K562 (cell line): ENCODE results near the gene TP73. TPM values are rescaled to one million over a fixed set of nuclear protein-coding genes. Genes with fewer than 3 reads are reported as not detected.
A peak's percentile ranks its signal among the peaks of the same experiment; 100 is the strongest.

Source experiments
- ADNP ChIP-seq: fragments of 200-800 bp; sonication (Bioruptor generic); IDR thresholded peaks from 2 replicates; pipeline ENCODE4 v1.6.1; 2016; ENCODE audit warnings: missing genetic modification characterization, missing compliant biosample characterization
- BRF1 ChIP-seq: IDR thresholded peaks from 3 replicates; pipeline ENCODE4 v1.6.1; 2011; ENCODE audit warnings: borderline replicate concordance, mild to moderate bottlenecking; ENCODE audit not compliant: insufficient read length; ENCODE audit errors: extremely low read depth
- CC2D1A ChIP-seq: fragments of 450-650 bp; IDR thresholded peaks from 2 replicates; pipeline ENCODE4 v1.6.1; 2017; ENCODE audit warnings: mild to moderate bottlenecking
- GATA2 ChIP-seq: sonication (generic); formaldehyde crosslinking; IDR thresholded peaks from 2 replicates; pipeline ENCODE4 v1.4.0; 2020; ENCODE audit warnings: mild to moderate bottlenecking, missing genetic modification reagents
- KAT8 ChIP-seq: fragments of 450-650 bp; IDR thresholded peaks from 2 replicates; pipeline ENCODE4 v1.6.1; 2016; ENCODE audit warnings: low read depth, mild to moderate bottlenecking
- KDM4B ChIP-seq, 2 experiments: fragments of 450-650 bp in 1 of 2; sonication (generic) in 1 of 2; IDR thresholded peaks; 2 replicates each; pipeline ENCODE4 v1.6.1; 2016 to 2017; ENCODE audit warnings: borderline replicate concordance in 2 of 2, antibody characterized with exemption in 1 of 2, low read depth in 1 of 2, mild to moderate bottlenecking in 1 of 2
- RAD51 ChIP-seq: fragments of 450-650 bp; IDR thresholded peaks from 2 replicates; pipeline ENCODE4 v1.7.1; 2016; ENCODE audit warnings: low read depth, mild to moderate bottlenecking, borderline replicate concordance
- SLC30A9 ChIP-seq: fragments of 250-450 bp; sonication (Bioruptor Pico); IDR thresholded peaks from 2 replicates; pipeline ENCODE4 v1.8.0; 2022; ENCODE audit warnings: mild to moderate bottlenecking, moderate library complexity
- SP2 ChIP-seq: IDR thresholded peaks from 2 replicates; pipeline ENCODE4 v1.6.1; 2011; ENCODE audit warnings: mild to moderate bottlenecking, low read depth, low read length, moderate library complexity; ENCODE audit not compliant: poor library complexity, severe bottlenecking; ENCODE audit errors: extremely low read depth
- ZNF165 ChIP-seq: fragments of 250-450 bp; sonication (Bioruptor Pico); IDR thresholded peaks from 2 replicates; pipeline ENCODE4 v1.4.0; 2020; ENCODE audit warnings: borderline replicate concordance
- polyA plus RNA-seq, 8 experiments: library from polyadenylated mRNA; depleted of rRNA in 4 of 8; stranded (reverse) in 5 of 8; unstranded in 3 of 8; fragments of >200 nt; fragmentation: Nextera tagmentation in 2 of 8; fragmentation: Illumina TruSeq in 1 of 8; extraction: Ambion mirVana in 2 of 8; extraction: Trizol in 1 of 8; gene quantifications; 2 replicates each; pipeline versions ENCODE4 v1.2.1 to v1.2.3, GENCODE V29; 2011 to 2014; ENCODE audit warnings: inconsistent platforms in 1 of 8, missing spikeins in 1 of 8
- total RNA-seq, 7 experiments: library from RNA; depleted of rRNA in 6 of 7; stranded (reverse); fragments of >200 nt in 6 of 7; fragmentation: Illumina TruSeq in 2 of 7; extraction: Trizol in 2 of 7; gene quantifications; 2 replicates each; pipeline versions ENCODE4 v1.2.1 to v1.2.3, GENCODE V29; 2011 to 2021; ENCODE audit warnings: low replicate concordance in 1 of 7
- TF ChIP-seq, protein P1 (sequence below): sonication (generic); formaldehyde crosslinking; IDR thresholded peaks from 2 replicates; pipeline ENCODE4 v1.8.1; 2023; ENCODE audit warnings: mild to moderate bottlenecking, missing genetic modification reagents
- TF ChIP-seq, protein P2 (sequence below), 2 experiments: fragments of 450-650 bp; IDR thresholded peaks; 2 replicates each; pipeline ENCODE4 v1.6.1; 2016
- TF ChIP-seq, protein P3 (sequence below), 2 experiments: fragments of 450-650 bp in 1 of 2; sonication (generic) in 1 of 2; formaldehyde crosslinking in 1 of 2; IDR thresholded peaks in 1 of 2; conservative IDR thresholded peaks in 1 of 2; 2 replicates each; pipeline versions ENCODE4 v1.6.1 to v1.8.1; 2016 to 2023; ENCODE audit warnings: mild to moderate bottlenecking in 2 of 2, moderate library complexity in 2 of 2, inconsistent platforms in 1 of 2, missing genetic modification reagents in 1 of 2

TP73 gene
- total and polyA plus RNA-seq, 9 of the 15 experiments (the other 6 are each of a cell fraction or from before 2014, with no cell fraction given), result 0.07 to 1.6 (median 0.40) TPM; not detected in 2

DNA sequence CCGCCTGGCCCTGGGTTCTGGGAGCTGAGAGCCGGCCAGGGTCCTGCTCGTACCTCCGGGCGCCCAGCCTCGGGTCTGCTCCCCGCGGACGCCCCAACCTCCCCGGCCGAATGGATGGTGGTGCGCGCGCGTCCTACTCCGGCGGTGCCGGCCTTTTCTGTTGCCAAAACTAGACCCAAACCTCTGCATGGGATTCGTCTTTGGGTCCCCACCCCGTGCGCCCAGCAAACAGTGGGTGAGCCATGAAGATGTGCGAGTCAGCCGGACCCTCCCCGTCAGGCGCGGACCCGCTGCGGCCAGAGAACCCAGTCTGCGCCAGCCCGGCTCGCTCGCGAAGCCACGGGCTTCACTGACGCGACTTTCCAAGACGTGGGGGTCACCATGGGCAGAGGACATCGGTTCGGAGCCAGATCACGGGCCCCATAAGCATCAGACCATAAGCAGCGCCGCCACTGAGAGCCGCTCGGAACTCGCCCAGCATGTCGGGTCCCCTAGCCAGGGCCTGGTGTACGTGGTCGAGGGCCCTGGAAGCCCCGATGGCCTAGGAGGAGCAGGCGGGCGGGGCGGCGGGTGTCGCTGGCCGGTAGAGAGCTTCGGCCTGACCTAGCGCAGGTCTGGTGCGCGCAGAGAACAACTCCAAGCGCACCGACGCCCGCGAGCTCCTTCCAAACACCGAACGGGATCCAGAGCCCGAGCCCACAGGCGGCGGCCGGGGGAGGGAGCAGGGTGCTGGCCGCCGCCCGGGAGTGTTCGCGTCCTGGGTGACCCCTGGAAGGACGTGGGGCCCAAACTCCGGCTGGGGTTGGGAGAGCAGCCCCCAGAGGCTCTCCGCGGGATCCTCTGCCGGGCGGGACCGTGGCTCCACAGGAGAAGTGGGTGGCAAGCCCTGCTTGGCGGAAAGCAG is 1.0 kb upstream of the TP73 start (continued):
- TF ChIP-seq, protein P1, sequence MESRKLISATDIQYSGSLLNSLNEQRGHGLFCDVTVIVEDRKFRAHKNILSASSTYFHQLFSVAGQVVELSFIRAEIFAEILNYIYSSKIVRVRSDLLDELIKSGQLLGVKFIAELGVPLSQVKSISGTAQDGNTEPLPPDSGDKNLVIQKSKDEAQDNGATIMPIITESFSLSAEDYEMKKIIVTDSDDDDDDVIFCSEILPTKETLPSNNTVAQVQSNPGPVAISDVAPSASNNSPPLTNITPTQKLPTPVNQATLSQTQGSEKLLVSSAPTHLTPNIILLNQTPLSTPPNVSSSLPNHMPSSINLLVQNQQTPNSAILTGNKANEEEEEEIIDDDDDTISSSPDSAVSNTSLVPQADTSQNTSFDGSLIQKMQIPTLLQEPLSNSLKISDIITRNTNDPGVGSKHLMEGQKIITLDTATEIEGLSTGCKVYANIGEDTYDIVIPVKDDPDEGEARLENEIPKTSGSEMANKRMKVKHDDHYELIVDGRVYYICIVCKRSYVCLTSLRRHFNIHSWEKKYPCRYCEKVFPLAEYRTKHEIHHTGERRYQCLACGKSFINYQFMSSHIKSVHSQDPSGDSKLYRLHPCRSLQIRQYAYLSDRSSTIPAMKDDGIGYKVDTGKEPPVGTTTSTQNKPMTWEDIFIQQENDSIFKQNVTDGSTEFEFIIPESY (CRISPR knock-in tag), result peak; percentile 98
- TF ChIP-seq KDM4B (IDR thresholded peaks at IDR 0.05; ENCODE audit: borderline replicate concordance in 2 of 2, low read depth in 1 of 2) (no peak), BRF1 (no peak), SLC30A9 (CRISPR knock-in tag) (no peak), CC2D1A (no peak), ZNF165 (CRISPR knock-in tag) (no peak), KAT8 (no peak), GATA2 (CRISPR knock-in tag) (no peak), RAD51 (no peak), SP2 (no peak), ADNP (tag) (no peak)
- TF ChIP-seq, protein P2, sequence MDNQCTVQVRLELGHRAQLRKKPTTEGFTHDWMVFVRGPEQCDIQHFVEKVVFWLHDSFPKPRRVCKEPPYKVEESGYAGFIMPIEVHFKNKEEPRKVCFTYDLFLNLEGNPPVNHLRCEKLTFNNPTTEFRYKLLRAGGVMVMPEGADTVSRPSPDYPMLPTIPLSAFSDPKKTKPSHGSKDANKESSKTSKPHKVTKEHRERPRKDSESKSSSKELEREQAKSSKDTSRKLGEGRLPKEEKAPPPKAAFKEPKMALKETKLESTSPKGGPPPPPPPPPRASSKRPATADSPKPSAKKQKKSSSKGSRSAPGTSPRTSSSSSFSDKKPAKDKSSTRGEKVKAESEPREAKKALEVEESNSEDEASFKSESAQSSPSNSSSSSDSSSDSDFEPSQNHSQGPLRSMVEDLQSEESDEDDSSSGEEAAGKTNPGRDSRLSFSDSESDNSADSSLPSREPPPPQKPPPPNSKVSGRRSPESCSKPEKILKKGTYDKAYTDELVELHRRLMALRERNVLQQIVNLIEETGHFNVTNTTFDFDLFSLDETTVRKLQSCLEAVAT (IDR thresholded peaks at IDR 0.05), result 0 out of 4 replicates have a peak, but pooled peaks of 1 of the 2 experiments have one; percentile 46
- TF ChIP-seq, protein P3, sequence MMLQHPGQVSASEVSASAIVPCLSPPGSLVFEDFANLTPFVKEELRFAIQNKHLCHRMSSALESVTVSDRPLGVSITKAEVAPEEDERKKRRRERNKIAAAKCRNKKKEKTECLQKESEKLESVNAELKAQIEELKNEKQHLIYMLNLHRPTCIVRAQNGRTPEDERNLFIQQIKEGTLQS (IDR thresholded peaks at IDR 0.05), result no peak; the same call in 1 of the 2 replicates
- TF ChIP-seq, protein P3 (CRISPR knock-in tag; conservative IDR thresholded peaks at IDR 0.05), result no peak
- TF ChIP-seq, all 486 proteins: peak for 5
